Lower lobe of right lung (tissue), 2 donors: Measurements from ENCODE around the gene C16orf95. TPM values are rescaled to one million over a fixed set of nuclear protein-coding genes. Genes with fewer than 3 reads are reported as not detected.

Experiments used
- ATAC-seq, 2 donors: fragments of 200-7000 bp; cut with Tn5 transposase; one replicate each; pipeline ENCODE4 v1.9.1; 2020 to 2022; ENCODE audit warnings: mild to moderate bottlenecking in 2 of 2, moderate library complexity in 2 of 2
- DNase-seq: peaks from one replicate; pipeline ENCODE4 v3.0.0-alpha.2; 2020
- H3K27ac ChIP-seq: fragments of 200-600 bp; one replicate; pipeline ENCODE4 v1.8.0; 2022
- H3K27me3 ChIP-seq: fragments of 200-600 bp; one replicate; pipeline ENCODE4 v1.8.0; 2022; ENCODE audit warnings: low read depth
- H3K36me3 ChIP-seq: fragments of 200-600 bp; one replicate; pipeline ENCODE4 v1.8.0; 2022; ENCODE audit warnings: mild to moderate bottlenecking
- H3K4me1 ChIP-seq: fragments of 200-600 bp; one replicate; pipeline ENCODE4 v1.8.0; 2022
- H3K4me3 ChIP-seq: fragments of 200-600 bp; one replicate; pipeline ENCODE4 v1.8.0; 2022; ENCODE audit warnings: mild to moderate bottlenecking
- H3K9me3 ChIP-seq: fragments of 200-600 bp; one replicate; pipeline ENCODE4 v1.8.0; 2022
- CTCF ChIP-seq: fragments of 200-600 bp; IDR thresholded peaks from one replicate; pipeline ENCODE4 v1.8.0; 2022; ENCODE audit warnings: antibody characterized with exemption, mild to moderate bottlenecking
- intact Hi-C: fragments of 100-400 bp; cut with DNase I; formaldehyde crosslinking; loops from one replicate; pipeline ENCODE4 v1.11.0; 2022
- total RNA-seq: library from RNA; stranded (reverse); fragmentation: NEBNext Ultra II Directional; extraction: Animal tissue kit (Norgen Biotek cat#: 25700); gene quantifications from one replicate; pipeline ENCODE4 v1.2.1, GENCODE V29; 2021
- donor health status: DM: no; HTN: yes; CAD: no; lungs with severe emphysema.

Gene C16orf95
- total RNA-seq, 1 donor from 2014 or later = 3.0 TPM

GRCh38 chr16:87267566-87267965 lies 49.6 kb downstream of the C16orf95 start:
- intact Hi-C loops = no loop called here
- Histone ChIP-seq H3K9me3 (no peaks in the 10 kb centered on the region), H3K27ac (no peak overlapping the region), H3K36me3 (no peaks in the 10 kb centered on the region), H3K27me3 (no peaks in the 10 kb centered on the region), H3K4me1 (no peaks in the 10 kb centered on the region), H3K4me3 (no peak overlapping the region)
- DNase-seq (no peak), ATAC-seq (no peak)
- no peak for TF ChIP-seq CTCF

GRCh38 chr16:87266846-87267245 lies 50.3 kb downstream of the C16orf95 start:
- ATAC-seq (no peak), DNase-seq (no peak)
- intact Hi-C loops = no loop called here

GRCh38 chr16:87265261-87265660 lies 51.9 kb downstream of the C16orf95 start:
- DNase-seq (no peak), ATAC-seq (no peak)
- Histone ChIP-seq H3K9me3 (no peaks in the 10 kb centered on the region), H3K27me3 (no peaks in the 10 kb centered on the region), H3K4me3 (no peak overlapping the region), H3K36me3 (no peaks in the 10 kb centered on the region), H3K27ac (no peak overlapping the region), H3K4me1 (no peaks in the 10 kb centered on the region)
- intact Hi-C loops = no loop called here
- TF ChIP-seq CTCF = no peak

More at GRCh38 chr16:87266846-87267245, 50.3 kb downstream of the C16orf95 start:
- Histone ChIP-seq H3K27me3 (no peaks in the 10 kb centered on the region), H3K36me3 (no peaks in the 10 kb centered on the region), H3K27ac (no peak overlapping the region), H3K4me3 (no peak overlapping the region), H3K9me3 (no peaks in the 10 kb centered on the region), H3K4me1 (no peaks in the 10 kb centered on the region)
- TF ChIP-seq CTCF = no peak

GRCh38 chr16:87264634-87265033 lies 52.6 kb downstream of the C16orf95 start:
- Histone ChIP-seq H3K36me3 (no peaks in the 10 kb centered on the region), H3K9me3 (no peaks in the 10 kb centered on the region), H3K4me3 (no peak overlapping the region), H3K27ac (no peak overlapping the region), H3K27me3 (no peaks in the 10 kb centered on the region), H3K4me1 (no peaks in the 10 kb centered on the region)
- no peak for TF ChIP-seq CTCF
- intact Hi-C loops = no loop called here
- DNase-seq = no peak
- no peak for ATAC-seq

GRCh38 chr16:87263418-87264052 lies 53.7 kb downstream of the C16orf95 start:
- no peaks in the 10 kb centered on the region for H3K27me3 ChIP-seq
- ATAC-seq = no peak
- intact Hi-C loops = no loop called here
- no peak overlapping the region for H3K4me3 ChIP-seq
- no peaks in the 10 kb centered on the region for H3K4me1 ChIP-seq
- H3K9me3 ChIP-seq = no peaks in the 10 kb centered on the region
- no peak for TF ChIP-seq CTCF
- no peak overlapping the region for H3K27ac ChIP-seq
- DNase-seq = no peak
- no peaks in the 10 kb centered on the region for H3K36me3 ChIP-seq
